GM10266 (cell line): ENCODE data around the gene MAFB.

Experiments
- DNase-seq: peaks from one replicate; pipeline ENCODE4 v3.0.0; 2012; ENCODE audit errors: extremely low spot score
- CTCF ChIP-seq: IDR thresholded peaks from 2 replicates; pipeline ENCODE4 v1.5.1; 2012; ENCODE audit warnings: mild to moderate bottlenecking, low read depth; ENCODE audit not compliant: control insufficient read depth, insufficient read depth; ENCODE audit errors: missing control alignments

Gene MAFB

GRCh38 chr20:40687384-40688128 is 1.5 kb downstream of the MAFB start:
- TF ChIP-seq CTCF, result no peak
- DNase-seq, result no peak

- TF ChIP-seq CTCF, result no peak
- no peak for DNase-seq
Observed at GRCh38 chr20:40686893-40687292, 2.1 kb downstream of the MAFB start.

- DNase-seq, result no peak
- no peak for TF ChIP-seq CTCF
Observed at GRCh38 chr20:40686434-40686882, 2.6 kb downstream of the MAFB start.

- TF ChIP-seq CTCF, result no peak
- no peak for DNase-seq
Observed at GRCh38 chr20:40685349-40685748, 3.7 kb downstream of the MAFB start.

GRCh38 chr20:40683894-40684268 is 5.2 kb downstream of the MAFB start:
- TF ChIP-seq CTCF, result no peak
- DNase-seq, result no peak

- no peak for TF ChIP-seq CTCF
- DNase-seq, result no peak
Observed at GRCh38 chr20:40683221-40683893, 5.7 kb downstream of the MAFB start.
